HTERT RPE-1 (cell line): Measurements from ENCODE around the gene CPNE2.

ENCODE experiments used
- in situ Hi-C: fragments of 300-500 bp; cut with MboI; formaldehyde crosslinking; loops from 4 replicates; pipeline ENCODE4 v1.14.3; 2020; ENCODE audit warnings: low sequenced_read_pairs

CPNE2 gene

DNA sequence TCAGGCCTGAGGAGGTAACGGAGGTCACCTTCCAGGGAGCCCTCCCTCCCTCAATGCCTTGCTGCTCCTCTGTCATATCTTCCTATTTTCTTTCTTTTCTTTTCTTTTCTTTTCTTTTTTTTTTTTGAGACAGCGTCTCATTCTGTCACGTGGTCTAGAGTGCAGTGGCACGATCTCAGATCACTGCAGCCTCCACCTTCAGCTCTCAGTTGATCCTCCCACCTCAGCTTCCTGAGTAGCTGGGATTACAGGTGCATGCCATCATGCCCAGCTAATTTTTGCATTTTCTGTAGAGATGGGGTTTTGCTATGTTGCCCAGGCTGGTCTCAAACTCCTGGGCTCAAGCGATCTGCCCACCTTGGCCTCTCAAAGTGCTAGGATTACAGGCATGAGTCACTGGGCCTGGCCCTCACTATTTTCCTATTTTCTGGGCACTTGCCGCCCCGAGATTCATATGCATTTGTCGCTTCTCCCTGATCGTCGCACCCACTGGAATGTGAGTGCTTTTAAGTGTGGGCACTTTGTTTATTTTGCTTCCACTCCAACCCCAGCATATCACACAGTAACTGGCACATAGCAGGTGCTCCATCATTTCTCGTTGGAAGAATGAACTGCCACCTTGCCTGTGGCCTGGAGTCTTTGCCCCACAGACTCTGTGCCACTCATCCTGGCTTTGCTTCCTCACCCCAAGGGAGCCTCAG, 31.7 kb downstream of the CPNE2 start:
- in situ Hi-C loops = no loop called here

- in situ Hi-C loops = no loop called here
Measured at GRCh38 chr16:57125376-57125775, 33.0 kb downstream of the CPNE2 start.

DNA sequence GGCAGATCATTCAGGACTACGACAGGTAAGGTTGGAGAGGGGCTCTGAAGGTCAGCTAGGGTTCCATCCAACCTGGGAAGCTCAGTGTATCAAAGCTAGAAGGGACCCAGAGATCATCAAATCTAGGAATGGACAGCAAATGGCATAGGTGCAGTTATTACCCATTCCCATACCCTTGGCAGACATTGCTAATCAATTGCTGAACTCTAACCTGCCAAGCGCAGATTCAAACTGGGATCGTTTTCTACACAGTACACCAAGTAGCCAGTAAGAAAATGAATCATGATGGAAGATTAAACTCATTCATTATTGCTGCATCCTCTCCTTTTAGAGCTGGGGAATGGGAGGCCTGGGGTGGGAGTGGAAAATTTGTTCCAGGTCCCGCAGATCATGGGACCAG, 33.6 kb downstream of the CPNE2 start:
- in situ Hi-C loops = no loop called here

DNA sequence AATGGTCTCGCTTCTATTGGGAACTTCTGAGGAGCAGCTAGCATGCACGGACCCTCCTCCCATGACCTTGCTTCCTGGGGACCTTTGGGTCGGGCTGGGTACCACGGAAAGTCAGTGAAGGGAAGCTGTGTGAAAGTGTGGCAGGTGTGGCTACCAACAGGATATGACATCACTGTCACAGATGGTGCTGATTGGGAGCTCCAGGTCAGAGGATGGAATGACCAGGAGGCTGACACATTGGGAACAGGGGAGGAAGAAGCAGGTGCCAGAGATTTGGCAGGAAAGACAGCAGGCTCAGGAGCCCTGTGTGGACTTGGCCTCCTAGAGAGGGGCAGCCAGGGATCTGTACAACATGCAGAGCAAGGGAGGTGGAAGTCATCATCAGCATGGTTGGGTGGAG, 34.0 kb downstream of the CPNE2 start:
- in situ Hi-C loops = no loop called here

GRCh38 chr16:57127037-57127763, 34.8 kb downstream of the CPNE2 start:
- in situ Hi-C loops = no loop called here

DNA sequence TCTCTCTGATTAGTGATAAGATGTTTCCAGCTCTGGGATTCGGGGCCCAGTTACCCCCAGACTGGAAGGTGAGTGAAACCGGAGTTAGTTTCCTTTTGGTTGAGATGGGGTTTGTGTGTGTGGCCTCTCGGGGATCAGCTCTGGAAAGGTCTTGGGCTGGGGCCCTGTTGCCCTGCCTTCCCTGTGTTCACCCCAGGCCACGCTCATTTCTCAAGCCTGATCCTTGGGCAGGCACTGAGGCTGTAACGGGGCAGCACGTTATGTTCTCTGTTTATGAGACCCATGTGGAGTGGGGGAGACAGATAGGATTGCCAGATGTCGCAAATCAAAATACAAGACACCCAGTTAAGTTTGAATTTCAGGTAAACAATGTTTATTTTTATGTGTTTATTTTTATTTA, 35.5 kb downstream of the CPNE2 start:
- in situ Hi-C loops = no loop called here

- in situ Hi-C loops = no loop called here
Measured at GRCh38 chr16:57128771-57129389, 36.5 kb downstream of the CPNE2 start.

GRCh38 chr16:57130950-57131321, 38.6 kb downstream of the CPNE2 start:
- in situ Hi-C loops = no loop called here

DNA sequence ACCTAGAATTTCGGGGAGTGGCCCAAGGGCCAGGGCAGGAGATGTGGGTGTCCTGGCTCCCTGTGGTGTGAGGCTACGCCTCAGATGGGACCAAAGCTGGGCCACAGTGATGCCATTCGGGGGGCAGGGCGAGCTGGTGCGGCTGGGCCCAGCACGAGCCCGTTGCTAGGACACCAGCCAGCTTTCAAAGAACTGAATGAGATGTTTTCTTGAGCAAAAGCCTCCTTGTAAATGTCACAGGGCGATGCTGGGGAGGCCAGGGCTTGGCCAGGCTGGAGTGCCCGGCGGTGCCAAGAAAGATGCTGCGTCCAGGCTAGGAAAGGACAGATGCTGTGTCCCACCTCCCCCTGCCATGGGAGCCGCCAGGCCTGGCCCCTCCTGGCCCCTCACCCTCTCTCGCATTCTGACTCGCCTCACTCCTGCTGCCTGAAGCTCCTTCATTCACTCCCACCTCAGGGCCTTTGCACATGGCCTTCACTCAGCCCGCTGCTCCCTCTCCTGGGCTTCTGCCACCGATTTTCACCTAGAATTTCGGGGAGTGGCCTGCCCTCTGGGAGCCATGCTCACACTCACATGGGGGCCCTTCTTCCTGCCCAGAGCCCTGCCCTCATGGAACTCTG, 39.1 kb downstream of the CPNE2 start:
- in situ Hi-C loops = no loop called here

- in situ Hi-C loops = no loop called here
Measured at GRCh38 chr16:57132470-57132869, 40.1 kb downstream of the CPNE2 start.

DNA sequence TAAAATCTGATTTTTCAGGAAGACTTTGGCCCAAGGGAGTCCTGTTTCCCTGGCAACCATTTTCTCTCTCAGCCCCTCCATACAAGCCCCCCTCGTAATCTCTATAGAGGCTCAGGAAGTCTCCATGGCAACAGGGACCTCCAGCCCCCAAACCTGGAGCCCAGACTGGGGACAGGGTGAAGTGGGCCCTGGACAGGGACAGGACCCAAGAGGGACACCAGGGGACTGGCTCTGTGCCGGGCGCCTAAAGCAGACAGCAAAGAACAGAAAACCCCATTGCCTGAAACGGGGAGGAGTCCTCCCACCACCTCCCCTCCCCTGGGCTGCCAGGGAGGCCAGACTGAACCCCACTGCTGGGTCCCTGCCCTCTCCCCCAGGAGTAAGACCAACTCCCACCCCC, 40.6 kb downstream of the CPNE2 start:
- in situ Hi-C loops = no loop called here

GRCh38 chr16:57133886-57134285, 41.5 kb downstream of the CPNE2 start:
- in situ Hi-C loops = no loop called here

DNA sequence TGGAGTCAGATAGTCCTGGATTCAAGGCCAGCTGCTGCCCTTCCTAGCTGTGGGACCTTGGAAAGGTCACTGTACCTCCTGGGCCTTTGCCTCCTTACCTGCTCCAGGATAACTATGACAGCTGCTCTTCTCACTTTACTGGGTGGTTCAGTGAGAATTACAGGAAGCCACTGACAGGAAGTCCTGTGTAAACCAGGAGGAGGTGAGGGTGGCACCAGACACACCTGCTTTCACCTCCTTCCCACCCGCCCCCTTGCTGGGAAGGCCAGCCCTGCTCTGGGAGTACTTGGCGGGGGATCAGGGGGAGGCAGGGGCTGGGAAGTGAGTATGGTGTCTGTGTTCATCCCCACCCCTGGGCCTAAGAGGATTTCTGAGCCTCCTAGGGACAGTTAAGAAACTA, 42.6 kb downstream of the CPNE2 start:
- in situ Hi-C loops = no loop called here

DNA sequence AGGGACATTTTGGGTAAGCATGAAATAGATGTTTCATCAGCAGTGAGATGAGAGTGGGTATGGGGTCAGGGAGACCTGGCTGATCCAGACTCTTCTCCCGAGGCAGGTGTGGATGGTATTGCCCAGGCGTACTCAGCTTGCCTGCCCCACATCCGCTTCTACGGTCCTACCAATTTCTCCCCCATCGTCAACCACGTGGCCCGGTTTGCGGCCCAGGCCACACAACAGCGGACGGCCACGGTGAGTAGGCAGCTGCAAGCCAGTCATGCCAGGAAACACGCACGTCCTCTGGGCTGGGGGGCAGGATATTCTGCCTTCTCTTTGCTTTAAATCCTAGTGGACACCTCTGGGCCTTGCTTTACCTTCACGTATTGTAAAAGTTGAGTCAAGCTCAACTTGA, 44.7 kb downstream of the CPNE2 start:
- in situ Hi-C loops = no loop called here

- in situ Hi-C loops = no loop called here
Measured at GRCh38 chr16:57137566-57138273, 45.3 kb downstream of the CPNE2 start.

DNA sequence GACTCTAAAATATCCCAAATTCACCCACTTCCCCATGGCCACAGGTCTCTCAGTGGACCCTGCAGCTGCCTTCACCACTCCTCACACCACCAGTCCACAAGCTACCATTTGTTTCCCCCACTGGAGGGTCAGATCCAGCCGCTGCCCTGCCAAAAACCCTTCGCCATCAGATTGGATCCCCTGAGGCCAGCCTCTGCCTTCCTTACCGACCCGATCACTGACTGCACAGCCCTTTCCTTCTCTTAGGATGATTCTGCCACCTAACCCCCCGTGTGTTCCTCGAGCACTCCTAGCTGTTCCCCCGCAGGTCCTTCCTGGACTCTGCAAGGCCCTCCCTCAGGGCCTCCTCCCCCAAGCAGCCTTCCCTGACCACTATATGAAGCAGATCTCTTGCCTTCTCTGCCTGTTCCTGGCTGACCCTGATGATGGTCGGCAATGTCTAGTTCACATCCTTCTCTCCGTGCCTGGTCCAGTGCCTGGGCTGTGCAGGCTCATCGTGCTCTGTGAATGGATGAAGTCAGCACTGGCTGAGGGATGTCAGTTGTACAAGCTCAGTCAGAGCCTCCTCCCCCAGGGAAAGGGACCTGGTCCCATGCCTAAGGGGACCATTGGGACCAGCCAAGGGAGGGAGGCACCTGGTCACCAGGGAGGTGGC, 46.0 kb downstream of the CPNE2 start:
- in situ Hi-C loops = no loop called here

GRCh38 chr16:57140931-57141668, 48.7 kb downstream of the CPNE2 start:
- in situ Hi-C loops = no loop called here

DNA sequence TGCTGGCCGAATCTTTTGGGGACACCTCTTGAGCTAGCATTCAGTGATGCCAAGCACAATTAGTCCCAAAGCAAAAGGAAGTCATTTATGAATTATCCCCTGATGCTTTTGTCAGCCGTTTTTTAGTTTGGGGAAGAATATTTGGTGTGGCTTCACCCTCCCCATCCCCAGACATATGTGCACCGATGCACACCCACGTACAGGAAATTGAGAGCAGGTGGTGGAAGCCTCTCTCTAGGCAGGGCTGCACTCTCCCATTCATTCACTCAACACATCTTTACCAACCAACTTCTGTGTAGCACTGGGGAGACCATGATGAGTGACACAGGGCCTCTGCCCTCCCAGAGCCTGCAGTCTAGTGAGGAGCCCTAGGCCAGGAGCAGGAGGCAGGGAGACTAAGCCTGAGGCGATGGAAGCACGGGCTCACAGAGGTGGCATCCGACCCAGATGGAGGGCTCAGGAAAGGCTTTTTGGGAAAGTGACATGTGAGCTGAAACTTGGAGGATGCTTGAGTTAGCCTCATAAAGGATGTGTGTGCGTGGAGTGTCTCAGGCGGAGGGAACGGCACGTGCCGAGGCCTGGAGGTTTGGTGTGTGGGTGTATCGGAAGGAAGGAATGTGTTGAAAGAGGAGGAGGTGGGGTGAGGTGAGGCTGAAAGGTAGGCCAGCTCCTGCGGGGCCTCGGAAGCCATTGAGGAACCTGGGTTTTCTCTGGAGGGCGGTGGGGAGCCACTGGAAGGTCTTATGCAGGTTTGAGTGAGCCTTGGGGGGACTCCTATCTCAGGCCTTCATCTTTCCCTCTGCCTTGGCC, 49.6 kb downstream of the CPNE2 start:
- in situ Hi-C loops = no loop called here
